GM12878 (cell line): ENCODE measurements around the gene SLC25A45. TPM values are rescaled to one million over a fixed set of nuclear protein-coding genes. Genes with fewer than 3 reads are reported as not detected.

Source experiments
- CBX3 ChIP-seq: fragments of 200-600 bp; sonication (generic); IDR thresholded peaks from 2 replicates; pipeline ENCODE4 v1.6.1; 2016; ENCODE audit warnings: low read depth, borderline replicate concordance
- CTCF ChIP-seq, 3 experiments: IDR thresholded peaks in 2 of 3; conservative IDR thresholded peaks in 1 of 3; 2 replicates each; pipeline ENCODE4 v1.5.1; 2011; ENCODE audit warnings: low read depth in 3 of 3, low read length in 3 of 3, mild to moderate bottlenecking in 3 of 3, control low read depth in 2 of 3, moderate library complexity in 2 of 3, inconsistent platforms in 1 of 3, mixed read lengths in 1 of 3; ENCODE audit not compliant: control insufficient read depth in 2 of 3, insufficient read depth in 1 of 3; ENCODE audit errors: extremely low read depth in 1 of 3
- E2F4 ChIP-seq: IDR thresholded peaks from 2 replicates; pipeline ENCODE4 v1.6.1; 2012; ENCODE audit warnings: low read depth, low read length, improper control_type of control experiment
- FOS ChIP-seq: IDR thresholded peaks from 3 replicates; pipeline ENCODE4 v1.6.1; 2011; ENCODE audit warnings: borderline replicate concordance; ENCODE audit not compliant: insufficient read length; ENCODE audit errors: extremely low read depth
- IKZF1 ChIP-seq: fragments of 450-650 bp; conservative IDR thresholded peaks from 2 replicates; pipeline ENCODE4 v1.6.1; 2017; ENCODE audit warnings: antibody characterized with exemption, mild to moderate bottlenecking
- JUND ChIP-seq: IDR thresholded peaks from 2 replicates; pipeline ENCODE4 v1.6.1; 2012; ENCODE audit warnings: low read depth, mild to moderate bottlenecking, low read length, improper control_type of control experiment, moderate library complexity
- LARP7 ChIP-seq: fragments of 450-650 bp; IDR thresholded peaks from 2 replicates; pipeline ENCODE4 v1.6.1; 2017; ENCODE audit warnings: mild to moderate bottlenecking
- MAX ChIP-seq: IDR thresholded peaks from 2 replicates; pipeline ENCODE4 v1.6.1; 2012; ENCODE audit warnings: low read depth, low read length, improper control_type of control experiment
- MEF2B ChIP-seq: fragments of 450-650 bp; IDR thresholded peaks from 2 replicates; pipeline ENCODE4 v1.6.1; 2018; ENCODE audit warnings: mild to moderate bottlenecking, moderate library complexity; ENCODE audit not compliant: partially characterized antibody, poor library complexity, severe bottlenecking
- MYB ChIP-seq: fragments of 150-350 bp; IDR thresholded peaks from 2 replicates; pipeline ENCODE4 v1.6.1; 2014; ENCODE audit warnings: mild to moderate bottlenecking, low read depth, low read length, borderline replicate concordance
- PAX5 ChIP-seq: IDR thresholded peaks from 2 replicates; pipeline ENCODE4 v1.6.1; 2011; ENCODE audit warnings: low read depth, low read length, borderline replicate concordance
- POLR2AphosphoS2 ChIP-seq: IDR thresholded peaks from 2 replicates; pipeline ENCODE4 v1.6.1; 2011; ENCODE audit warnings: low read depth, mild to moderate bottlenecking, low read length, improper control_type of control experiment, moderate library complexity
- RCOR1 ChIP-seq: conservative IDR thresholded peaks from 2 replicates; pipeline ENCODE4 v1.6.1; 2012; ENCODE audit warnings: low read depth, low read length, improper control_type of control experiment
- RFX5 ChIP-seq: IDR thresholded peaks from 2 replicates; pipeline ENCODE4 v1.6.1; 2011; ENCODE audit warnings: low read depth, low read length, improper control_type of control experiment
- RUNX3 ChIP-seq: IDR thresholded peaks from 2 replicates; pipeline ENCODE4 v1.6.1; 2012; ENCODE audit warnings: low read length, inconsistent platforms
- SIN3A ChIP-seq: IDR thresholded peaks from 2 replicates; pipeline ENCODE4 v1.6.1; 2012; ENCODE audit warnings: low read depth, low read length, improper control_type of control experiment
- SIX5 ChIP-seq: IDR thresholded peaks from 2 replicates; pipeline ENCODE4 v1.6.1; 2011; ENCODE audit warnings: mild to moderate bottlenecking, low read depth, low read length, moderate library complexity; ENCODE audit not compliant: severe bottlenecking
- SREBF1 ChIP-seq: IDR thresholded peaks from 2 replicates; pipeline ENCODE4 v1.6.1; 2012; ENCODE audit warnings: mild to moderate bottlenecking, low read length
- SRF ChIP-seq, 2 experiments: IDR thresholded peaks; 2 replicates each; pipeline ENCODE4 v1.6.1; 2011; ENCODE audit warnings: low read depth in 2 of 2, low read length in 2 of 2, mild to moderate bottlenecking in 1 of 2, moderate library complexity in 1 of 2
- SUPT20H ChIP-seq: IDR thresholded peaks from 2 replicates; pipeline ENCODE4 v1.6.1; 2011; ENCODE audit warnings: low read depth, mild to moderate bottlenecking, low read length, moderate library complexity, borderline replicate concordance; ENCODE audit not compliant: control insufficient read depth
- YY1 ChIP-seq: IDR thresholded peaks from 2 replicates; pipeline ENCODE4 v1.6.1; 2011; ENCODE audit warnings: low read depth, mild to moderate bottlenecking, low read length
- ZBTB11 ChIP-seq: fragments of 450-650 bp; formaldehyde crosslinking; IDR thresholded peaks from 2 replicates; pipeline ENCODE4 v1.5.0; 2022; ENCODE audit warnings: mild to moderate bottlenecking, missing genetic modification characterization
- ZNF207 ChIP-seq: fragments of 450-650 bp; IDR thresholded peaks from 2 replicates; pipeline ENCODE4 v1.6.1; 2014; ENCODE audit warnings: antibody characterized with exemption, mild to moderate bottlenecking, borderline replicate concordance
- polyA plus RNA-seq, 11 experiments: library from polyadenylated mRNA; depleted of rRNA in 4 of 11; unstranded in 6 of 11; stranded (reverse) in 5 of 11; fragments of >200 nt; fragmentation: Nextera tagmentation in 4 of 11; fragmentation: Illumina TruSeq in 1 of 11; extraction: Ambion mirVana in 4 of 11; extraction: Trizol in 1 of 11; gene quantifications; 1 replicate in 1 of 11; 2 replicates in 10 of 11; pipeline versions ENCODE4 v1.2.1 to v1.2.3, GENCODE V29; 2011 to 2016; ENCODE audit warnings: inconsistent platforms in 2 of 11, missing spikeins in 2 of 11, low read depth in 1 of 11
- total RNA-seq, 4 experiments: library from RNA; depleted of rRNA in 3 of 4; stranded (reverse); fragments of >200 nt in 3 of 4; fragmentation: Illumina TruSeq in 1 of 4; extraction: Trizol in 1 of 4; gene quantifications; 2 replicates each; pipeline versions ENCODE4 v1.2.1 to v1.2.3, GENCODE V29; 2013 to 2021

The SLC25A45 gene
- total and polyA plus RNA-seq, 10 of the 15 experiments (the other 5 are each of a cell fraction or from before 2014, with no cell fraction given) = 4.1 to 35.2 (median 20.3) TPM

GRCh38 chr11:65362320-65362931 is 20.0 kb downstream of the SLC25A45 start (continued):
- TF ChIP-seq YY1 (0 out of 2 replicates have a peak, but pooled peaks have one; percentile 32), SREBF1 (no peak), MAX (no peak), LARP7 (0 out of 2 replicates have a peak, but pooled peaks have one; percentile 5), ZBTB11 (CRISPR knock-in tag) (no peak), CTCF (IDR thresholded peaks at IDR 0.05 in 2 of 3, conservative IDR thresholded peaks at IDR 0.05 in 1 of 3; ENCODE audit: control insufficient read depth in 2 of 3, extremely low read depth in 1 of 3, insufficient read depth in 1 of 3, low read depth in 3 of 3, low read length in 3 of 3) (no peak), RUNX3 (peak; percentile 78), MEF2B (peak; percentile 67), IKZF1 (peak; percentile 72), SUPT20H (no peak), JUND (peak; percentile 68; the same call in 1 of the 2 replicates), RFX5 (no peak), ZNF207 (no peak), SIX5 (no peak), SIN3A (no peak), FOS (no peak), RCOR1 (no peak), MYB (no peak), SRF (IDR thresholded peaks at IDR 0.05; ENCODE audit: low read depth in 2 of 2, low read length in 2 of 2) (no peak), POLR2AphosphoS2 (no peak), PAX5 (peak; percentile 55; the same call in 1 of the 2 replicates), E2F4 (no peak), CBX3 (no peak)
